ENCODE measurements around the gene LRP4.

The LRP4 gene

DNA sequence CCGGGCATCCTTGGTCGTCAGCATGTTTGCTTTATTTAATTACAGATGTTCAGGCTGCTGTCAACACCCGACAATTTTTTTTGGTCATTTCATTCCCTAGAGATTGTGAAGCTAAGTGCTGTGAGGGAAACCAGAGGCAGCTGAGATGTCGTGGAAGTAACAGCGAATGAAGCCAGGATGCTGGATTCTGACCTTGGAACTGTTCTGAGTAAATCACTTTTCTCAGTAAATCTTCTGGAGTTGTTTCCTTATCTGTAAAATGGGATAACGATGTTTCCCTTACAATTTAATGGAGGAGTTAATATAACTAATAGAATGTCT, 71.9 kb downstream of the LRP4 start:
- H2AFZ ChIP-seq (ENCODE audit: low read length), result peak overlapping the region; percentile 83
- TF ChIP-seq EZH2phosphoT487 (IDR thresholded peaks at IDR 0.05; ENCODE audit: low read length), result no peak
- TF ChIP-seq CTCF (IDR thresholded peaks at IDR 0.05; ENCODE audit: low read length), result no peak
- TF ChIP-seq EZH2 (optimal IDR thresholded peaks at IDR 0.05; ENCODE audit: low read depth, low read length), result no peak
- H3K4me3 ChIP-seq (ENCODE audit: low read length), result peak overlapping the region; percentile 74
- H3F3A ChIP-seq (ENCODE audit: insufficient read depth, low read length), result peaks cover 5% of the 10 kb centered on the region; the same call in 1 of the 2 replicates
- no peaks in the 10 kb centered on the region for H3K9me3 ChIP-seq (replicated peaks; ENCODE audit: insufficient read depth, low read length)
- H3K79me2 ChIP-seq (ENCODE audit: low read length), result peaks cover 43% of the 10 kb centered on the region
- H3K27me3 ChIP-seq (replicated peaks; ENCODE audit: insufficient read depth, low read length), result no peaks in the 10 kb centered on the region
- H3K9ac ChIP-seq (ENCODE audit: low read length), result peak overlapping the region; percentile 75; the same call in 1 of the 2 replicates
- H3K36me3 ChIP-seq (replicated peaks; ENCODE audit: insufficient read depth, low read length), result no peaks in the 10 kb centered on the region
- H3K9me2 ChIP-seq (replicated peaks; ENCODE audit: insufficient read depth, low read length), result no peaks in the 10 kb centered on the region
- peak overlapping the region; percentile 73 for H3K4me2 ChIP-seq (ENCODE audit: low read depth, low read length)
- peaks cover 5% of the 10 kb centered on the region for H3K4me1 ChIP-seq (ENCODE audit: low read length)
- no peak overlapping the region for H3K27ac ChIP-seq (ENCODE audit: low read length)
- H4K20me1 ChIP-seq (ENCODE audit: insufficient read depth, low read length), result no peaks in the 10 kb centered on the region
- no peak for DNase-seq

GRCh38 chr11:46845740-46846509, 72.4 kb downstream of the LRP4 start, which contains the start of gene CKAP5:
Gene CKAP5 (minus strand): TSS chr11:46846280. CDS start chr11:46821231, 25,049 bp downstream.
- TF ChIP-seq EZH2 (optimal IDR thresholded peaks at IDR 0.05; ENCODE audit: low read depth, low read length) (no peak), CTCF (IDR thresholded peaks at IDR 0.05; ENCODE audit: low read length) (no peak), EZH2phosphoT487 (IDR thresholded peaks at IDR 0.05; ENCODE audit: low read length) (no peak)
- peaks cover 49% of the 10 kb centered on the region for H3K79me2 ChIP-seq (ENCODE audit: low read length)

DNA sequence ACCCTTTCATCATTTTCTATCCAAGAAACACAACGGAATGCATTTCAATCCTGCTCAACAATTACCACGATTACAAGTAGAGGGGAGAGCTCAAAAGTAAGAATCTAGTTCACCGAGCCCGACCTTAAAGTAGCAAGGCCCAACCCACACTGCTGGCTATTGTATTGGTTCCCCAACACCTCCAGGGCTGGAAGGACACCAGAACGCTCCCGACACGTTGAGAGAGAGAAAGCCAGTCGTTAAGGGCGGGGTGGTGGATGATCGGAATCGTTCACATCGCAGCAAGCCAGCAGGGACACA, 73.0 kb downstream of the LRP4 start:
- TF ChIP-seq CTCF (IDR thresholded peaks at IDR 0.05; ENCODE audit: low read length) (no peak), EZH2 (optimal IDR thresholded peaks at IDR 0.05; ENCODE audit: low read depth, low read length) (no peak), EZH2phosphoT487 (IDR thresholded peaks at IDR 0.05; ENCODE audit: low read length) (no peak)
- DNase-seq, result peak; percentile 71
- Histone ChIP-seq H3K27me3 (replicated peaks; ENCODE audit: insufficient read depth, low read length) (no peaks in the 10 kb centered on the region), H3K79me2 (ENCODE audit: low read length) (peaks cover 54% of the 10 kb centered on the region), H4K20me1 (ENCODE audit: insufficient read depth, low read length) (peaks cover 3% of the 10 kb centered on the region; the same call in 1 of the 2 replicates), H3K9me3 (replicated peaks; ENCODE audit: insufficient read depth, low read length) (no peaks in the 10 kb centered on the region), H3K36me3 (replicated peaks; ENCODE audit: insufficient read depth, low read length) (no peaks in the 10 kb centered on the region), H2AFZ (ENCODE audit: low read length) (peak overlapping the region; percentile 52), H3K9ac (ENCODE audit: low read length) (peak overlapping the region; percentile 75), H3F3A (ENCODE audit: insufficient read depth, low read length) (peaks cover 5% of the 10 kb centered on the region; the same call in 1 of the 2 replicates), H3K9me2 (replicated peaks; ENCODE audit: insufficient read depth, low read length) (no peaks in the 10 kb centered on the region), H3K4me2 (ENCODE audit: low read depth, low read length) (peak overlapping the region; percentile 68), H3K4me1 (ENCODE audit: low read length) (peaks cover 5% of the 10 kb centered on the region), H3K4me3 (ENCODE audit: low read length) (peak overlapping the region; percentile 74), H3K27ac (ENCODE audit: low read length) (peak overlapping the region; percentile 42; the same call in 1 of the 2 replicates)

More at GRCh38 chr11:46845740-46846509, 72.4 kb downstream of the LRP4 start, which contains the start of gene CKAP5:
- Histone ChIP-seq H3K4me3 (ENCODE audit: low read length) (peak within 1 kb of the TSS; percentile 74), H3K4me2 (ENCODE audit: low read depth, low read length) (peak within 1 kb of the TSS; percentile 73), H3K36me3 (replicated peaks; ENCODE audit: insufficient read depth, low read length) (no peaks in the 10 kb centered on the region), H3K9ac (ENCODE audit: low read length) (peak within 1 kb of the TSS; percentile 75), H3F3A (ENCODE audit: insufficient read depth, low read length) (peaks cover 5% of the 10 kb centered on the region; the same call in 1 of the 2 replicates), H3K9me3 (replicated peaks; ENCODE audit: insufficient read depth, low read length) (no peaks in the 10 kb centered on the region), H2AFZ (ENCODE audit: low read length) (peak within 1 kb of the TSS; percentile 83), H3K9me2 (replicated peaks; ENCODE audit: insufficient read depth, low read length) (no peaks in the 10 kb centered on the region), H3K4me1 (ENCODE audit: low read length) (peaks cover 5% of the 10 kb centered on the region), H4K20me1 (ENCODE audit: insufficient read depth, low read length) (no peaks in the 10 kb centered on the region), H3K27ac (ENCODE audit: low read length) (peak within 1 kb of the TSS; percentile 47; the same call in 1 of the 2 replicates), H3K27me3 (replicated peaks; ENCODE audit: insufficient read depth, low read length) (no peaks in the 10 kb centered on the region)
- peak; percentile 93 for DNase-seq
